GM12878 (cell line): ENCODE results near the gene RBM8A. TPM values are rescaled to one million over a fixed set of nuclear protein-coding genes. Genes with fewer than 3 reads are reported as not detected.

ENCODE experiments used
- ATAC-seq: fragments of 200-7000 bp; cut with Tn5 transposase; 3 replicates; pipeline ENCODE4 v1.9.1; 2020; ENCODE audit warnings: mild to moderate bottlenecking, moderate library complexity
- BruUV-seq: library from RNA; stranded (reverse); fragments of 400-500 nt; replicated peaks from 2 replicates; lab custom pipeline; 2021; lab: Mats Ljungman, UMichigan
- CTCF ChIA-PET: fragments of 300-600 bp; sonication (Branson Sonifier 250); formaldehyde crosslinking; extraction: SDS; loops from one replicate; lab custom pipeline; 2021; ENCODE audit warnings: inconsistent platforms; lab: Yijun Ruan, JAX
- POLR2A ChIA-PET: fragments of 350-600 bp; formaldehyde crosslinking; extraction: SDS; loops from one replicate; lab custom pipeline; 2021; ENCODE audit warnings: inconsistent platforms; lab: Charles Lee
- RAD21 ChIA-PET: fragments of 300-600 bp; sonication (Branson Sonifier 250); formaldehyde crosslinking; loops from one replicate; lab custom pipeline; 2023; ENCODE audit warnings: antibody characterized with exemption; ENCODE audit not compliant: unreplicated experiment; lab: Charles Lee
- SMC1A ChIA-PET: fragments of 300-600 bp; sonication (Branson Sonifier 250); formaldehyde crosslinking; loops from one replicate; lab custom pipeline; 2023; ENCODE audit not compliant: unreplicated experiment, uncharacterized antibody; lab: Charles Lee
- DNase-seq: peaks from one replicate; pipeline ENCODE4 v3.0.0-alpha.2; 2011; ENCODE audit warnings: low read depth, low spot score
- FAIRE-seq: peaks from 3 replicates; lab custom pipeline; 2011; peaks lifted over from hg19 to GRCh38; lab: Jason Lieb, UNC
- H2AFZ ChIP-seq: 2 replicates; pipeline ENCODE4 v1.6.0; 2011; ENCODE audit warnings: low read depth, low read length, control low read depth; ENCODE audit not compliant: control insufficient read depth
- H3K27ac ChIP-seq: 2 replicates; pipeline ENCODE4 v1.5.1; 2011; ENCODE audit warnings: control low read depth; ENCODE audit not compliant: control insufficient read depth, insufficient read depth
- H3K27me3 ChIP-seq, 2 experiments: replicated peaks in 1 of 2; 2 replicates each; pipeline versions ENCODE4 v1.6.0 to v1.6.1; 2011; ENCODE audit warnings: low read length in 1 of 2; ENCODE audit not compliant: control insufficient read depth in 2 of 2, insufficient read depth in 2 of 2
- H3K36me3 ChIP-seq, 2 experiments: 2 replicates each; pipeline ENCODE4 v1.5.1; 2011; ENCODE audit warnings: low read length in 1 of 2; ENCODE audit not compliant: control insufficient read depth in 2 of 2, insufficient read depth in 2 of 2
- H3K4me1 ChIP-seq: 2 replicates; pipeline ENCODE4 v1.6.1; 2011; ENCODE audit warnings: mild to moderate bottlenecking, low read length, moderate library complexity, mixed read lengths; ENCODE audit not compliant: control insufficient read depth, insufficient read depth
- H3K4me2 ChIP-seq: 2 replicates; pipeline ENCODE4 v1.6.0; 2011; ENCODE audit warnings: control low read depth; ENCODE audit not compliant: control insufficient read depth, insufficient read depth
- H3K4me3 ChIP-seq: fragments of 200-600 bp; sonication (generic); 2 replicates; pipeline ENCODE4 v1.5.1; 2016
- H3K79me2 ChIP-seq: 2 replicates; pipeline ENCODE4 v1.6.0; 2011; ENCODE audit warnings: low read length; ENCODE audit not compliant: control insufficient read depth, insufficient read depth
- H3K9ac ChIP-seq: 2 replicates; pipeline ENCODE4 v1.8.0; 2011; ENCODE audit warnings: low read length, control low read depth, mixed read lengths; ENCODE audit not compliant: control insufficient read depth, insufficient read depth
- H3K9me3 ChIP-seq: replicated peaks from 3 replicates; pipeline ENCODE4 v1.5.1; 2011; ENCODE audit warnings: mild to moderate bottlenecking, low read length; ENCODE audit not compliant: control insufficient read depth, insufficient read depth
- H4K20me1 ChIP-seq: 2 replicates; pipeline ENCODE4 v1.6.0; 2011; ENCODE audit not compliant: control insufficient read depth, insufficient read depth
- WGBS: methylation state at CpG from one replicate; pipeline ENCODE4 v1.1.6; 2016; ENCODE audit warnings: low lambda C conversion rate; ENCODE audit not compliant: insufficient replicate concordance, insufficient coverage; ENCODE audit errors: missing lambda C conversion rate; 5-methylcytosine and 5-hydroxymethylcytosine counted together
- in situ Hi-C: fragments of 300-500 bp; cut with MboI; formaldehyde crosslinking; loops from 9 replicates; pipeline ENCODE4 v1.14.3; 2018; ENCODE audit warnings: mixed read lengths
- intact Hi-C: fragments of 100-400 bp; cut with micrococcal nuclease; formaldehyde crosslinking; loops from one replicate; pipeline ENCODE4 v1.14.2; 2022; ENCODE audit not compliant: unreplicated experiment
- polyA plus RNA-seq, 11 experiments: library from polyadenylated mRNA; depleted of rRNA in 4 of 11; unstranded in 6 of 11; stranded (reverse) in 5 of 11; fragments of >200 nt; fragmentation: Nextera tagmentation in 4 of 11; fragmentation: Illumina TruSeq in 1 of 11; extraction: Ambion mirVana in 4 of 11; extraction: Trizol in 1 of 11; gene quantifications; 1 replicate in 1 of 11; 2 replicates in 10 of 11; pipeline versions ENCODE4 v1.2.1 to v1.2.3, GENCODE V29; 2011 to 2016; ENCODE audit warnings: inconsistent platforms in 2 of 11, missing spikeins in 2 of 11, low read depth in 1 of 11
- total RNA-seq, 4 experiments: library from RNA; depleted of rRNA in 3 of 4; stranded (reverse); fragments of >200 nt in 3 of 4; fragmentation: Illumina TruSeq in 1 of 4; extraction: Trizol in 1 of 4; gene quantifications; 2 replicates each; pipeline versions ENCODE4 v1.2.1 to v1.2.3, GENCODE V29; 2013 to 2021
- TF ChIP-seq, protein P1 (sequence below): IDR thresholded peaks from 2 replicates; pipeline ENCODE4 v1.6.1; 2012; ENCODE audit warnings: mild to moderate bottlenecking, low read depth, low read length

Gene RBM8A
- total and polyA plus RNA-seq, 10 of the 15 experiments (the other 5 are each of a cell fraction or from before 2014, with no cell fraction given): 110 to 1,248 (median 248) TPM

- Histone ChIP-seq H2AFZ (no peak overlapping the region), H4K20me1 (no peaks in the 10 kb centered on the region), H3K79me2 (peaks cover 12% of the 10 kb centered on the region), H3K36me3 (peaks cover 0 to 8% of the 10 kb centered on the region in 2 experiments; a peak in 2 of 4 replicates), H3K4me2 (no peak overlapping the region), H3K9ac (no peak overlapping the region), H3K4me3 (peak overlapping the region; percentile 45; the same call in 1 of the 2 replicates), H3K27me3 (no peaks in the 10 kb centered on the region), H3K4me1 (peaks cover 23% of the 10 kb centered on the region), H3K27ac (no peak overlapping the region), H3K9me3 (no peaks in the 10 kb centered on the region)
- DNase-seq (no peak), FAIRE-seq (no peak), ATAC-seq (no peak)
- no TSS peak for BruUV-seq
- intact Hi-C loops: no loop called here
- ChIA-PET POLR2A (interaction anchor here (0.5 to 2.4 kb wide), 4 partner anchors 11 to 73 kb away, joined by 3 to 8 read pairs (median 4); partner anchors contain the start of genes ANKRD34A, POLR3GL and RBM8A), CTCF (interaction anchor here (0.9 to 1.4 kb wide), 6 partner anchors 9 to 69 kb away, joined by 3 to 7 read pairs (median 4); partner anchors contain the start of gene RBM8A), RAD21 (interaction anchor here (1.5 to 1.8 kb wide), 2 partner anchors 24 to 48 kb away, joined by 4 read pairs; partner anchors contain the start of genes ANKRD34A and POLR3GL), SMC1A (interaction anchor here (0.8 to 1.7 kb wide), 4 partner anchors 11 to 61 kb away, joined by 4 read pairs; partner anchors contain the start of genes LIX1L and RBM8A)
- TF ChIP-seq, protein P1, sequence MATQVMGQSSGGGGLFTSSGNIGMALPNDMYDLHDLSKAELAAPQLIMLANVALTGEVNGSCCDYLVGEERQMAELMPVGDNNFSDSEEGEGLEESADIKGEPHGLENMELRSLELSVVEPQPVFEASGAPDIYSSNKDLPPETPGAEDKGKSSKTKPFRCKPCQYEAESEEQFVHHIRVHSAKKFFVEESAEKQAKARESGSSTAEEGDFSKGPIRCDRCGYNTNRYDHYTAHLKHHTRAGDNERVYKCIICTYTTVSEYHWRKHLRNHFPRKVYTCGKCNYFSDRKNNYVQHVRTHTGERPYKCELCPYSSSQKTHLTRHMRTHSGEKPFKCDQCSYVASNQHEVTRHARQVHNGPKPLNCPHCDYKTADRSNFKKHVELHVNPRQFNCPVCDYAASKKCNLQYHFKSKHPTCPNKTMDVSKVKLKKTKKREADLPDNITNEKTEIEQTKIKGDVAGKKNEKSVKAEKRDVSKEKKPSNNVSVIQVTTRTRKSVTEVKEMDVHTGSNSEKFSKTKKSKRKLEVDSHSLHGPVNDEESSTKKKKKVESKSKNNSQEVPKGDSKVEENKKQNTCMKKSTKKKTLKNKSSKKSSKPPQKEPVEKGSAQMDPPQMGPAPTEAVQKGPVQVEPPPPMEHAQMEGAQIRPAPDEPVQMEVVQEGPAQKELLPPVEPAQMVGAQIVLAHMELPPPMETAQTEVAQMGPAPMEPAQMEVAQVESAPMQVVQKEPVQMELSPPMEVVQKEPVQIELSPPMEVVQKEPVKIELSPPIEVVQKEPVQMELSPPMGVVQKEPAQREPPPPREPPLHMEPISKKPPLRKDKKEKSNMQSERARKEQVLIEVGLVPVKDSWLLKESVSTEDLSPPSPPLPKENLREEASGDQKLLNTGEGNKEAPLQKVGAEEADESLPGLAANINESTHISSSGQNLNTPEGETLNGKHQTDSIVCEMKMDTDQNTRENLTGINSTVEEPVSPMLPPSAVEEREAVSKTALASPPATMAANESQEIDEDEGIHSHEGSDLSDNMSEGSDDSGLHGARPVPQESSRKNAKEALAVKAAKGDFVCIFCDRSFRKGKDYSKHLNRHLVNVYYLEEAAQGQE: no peak
- 77% methylated on average over 5 of the region's 5 CpGs for WGBS
- in situ Hi-C loops: loop anchor here (5.0 kb wide), 1 partner anchor 59 kb away; the partner anchor contains the start of gene PIAS3
These were observed 10.5 kb downstream of the RBM8A start for GRCh38 chr1:145916745-145917144.
